Erythroblast (primary cell): ENCODE results near the gene MED25.

Experiments used
- GATA1 ChIP-seq: IDR thresholded peaks from 2 replicates; pipeline ENCODE4 v1.6.1; 2011; ENCODE audit warnings: low read depth, mild to moderate bottlenecking, control low read depth, low read length, moderate library complexity
- POLR2A ChIP-seq: IDR thresholded peaks from 2 replicates; pipeline ENCODE4 v1.6.1; 2011; ENCODE audit warnings: mild to moderate bottlenecking, low read length

DNA sequence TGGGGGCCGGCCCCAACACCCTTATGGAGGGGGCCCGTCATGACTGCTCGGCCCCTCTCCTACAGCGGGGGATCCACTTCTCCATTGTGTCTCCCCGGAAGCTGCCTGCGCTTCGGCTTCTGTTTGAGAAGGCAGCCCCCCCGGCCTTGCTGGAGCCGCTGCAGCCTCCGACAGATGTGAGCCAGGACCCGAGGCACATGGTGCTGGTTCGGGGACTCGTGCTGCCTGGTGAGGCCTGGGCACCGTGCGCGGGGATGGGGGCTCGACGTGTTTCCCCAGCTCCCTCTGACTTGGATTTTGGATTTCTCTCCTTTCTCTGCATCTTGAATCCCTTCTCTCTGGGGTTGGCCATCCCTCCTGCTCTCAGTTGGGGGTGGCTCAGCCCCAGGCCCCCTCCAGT is 11.6 kb downstream of the MED25 start:
- TF ChIP-seq POLR2A (no peak), GATA1 (no peak)
